OCI-LY1 (cell line): Measurements from ENCODE around the gene TMCC1.

Experiments used
- H2AFZ ChIP-seq: fragments of 200-600 bp; sonication (generic), shearing (Covaris generic); 2 replicates; pipeline ENCODE4 v1.6.0; 2014; ENCODE audit warnings: antibody characterized with exemption, mild to moderate bottlenecking, low read length
- H3F3A ChIP-seq: fragments of 200-600 bp; sonication (generic), shearing (Covaris generic); 2 replicates; pipeline ENCODE4 v1.6.0; 2014; ENCODE audit warnings: mild to moderate bottlenecking, antibody characterized with exemption, low read length, moderate library complexity; ENCODE audit not compliant: insufficient read depth
- H3K27ac ChIP-seq: fragments of 200-600 bp; sonication (generic); 2 replicates; pipeline ENCODE4 v1.5.1; 2014; ENCODE audit warnings: low read length, mixed run types, mild to moderate bottlenecking, low read depth; ENCODE audit not compliant: poor library complexity, severe bottlenecking
- H3K27me3 ChIP-seq: fragments of 200-600 bp; sonication (generic); 2 replicates; pipeline ENCODE4 v1.6.0; 2014; ENCODE audit warnings: antibody characterized with exemption, mild to moderate bottlenecking, low read length, moderate library complexity; ENCODE audit not compliant: insufficient read depth
- H3K36me3 ChIP-seq: fragments of 200-600 bp; sonication (generic); 2 replicates; pipeline ENCODE4 v1.6.1; 2014; ENCODE audit warnings: mild to moderate bottlenecking, antibody characterized with exemption, low read length, moderate library complexity, mixed read lengths; ENCODE audit not compliant: insufficient read depth
- H3K4me1 ChIP-seq: fragments of 200-600 bp; sonication (generic); 2 replicates; pipeline ENCODE4 v1.5.1; 2014; ENCODE audit warnings: mild to moderate bottlenecking, low read length, moderate library complexity; ENCODE audit not compliant: insufficient read depth, severe bottlenecking
- H3K4me2 ChIP-seq: fragments of 200-600 bp; sonication (generic), shearing (Covaris generic); 2 replicates; pipeline ENCODE4 v1.6.1; 2014; ENCODE audit warnings: low read length
- H3K4me3 ChIP-seq: fragments of 200-600 bp; sonication (generic); 2 replicates; pipeline ENCODE4 v1.5.1; 2014; ENCODE audit warnings: low read length, low read depth, mild to moderate bottlenecking, mixed read lengths; ENCODE audit not compliant: poor library complexity, severe bottlenecking
- H3K79me2 ChIP-seq: fragments of 200-600 bp; shearing (Covaris generic); 2 replicates; pipeline ENCODE4 v1.6.1; 2016; ENCODE audit warnings: mixed run types, low read length, mixed read lengths; ENCODE audit not compliant: insufficient read depth
- H3K9ac ChIP-seq: fragments of 200-600 bp; sonication (generic), shearing (Covaris generic); 2 replicates; pipeline ENCODE4 v1.6.1; 2014; ENCODE audit warnings: mild to moderate bottlenecking, low read length, mixed read lengths
- H3K9me2 ChIP-seq: fragments of 200-600 bp; sonication (generic), shearing (Covaris generic); 2 replicates; pipeline ENCODE4 v1.6.1; 2014; ENCODE audit warnings: low read depth, mild to moderate bottlenecking, low read length, mixed read lengths
- H3K9me3 ChIP-seq: fragments of 200-600 bp; shearing (Covaris generic); 2 replicates; pipeline ENCODE4 v1.6.1; 2014; ENCODE audit warnings: low read length, mixed read lengths
- H4K20me1 ChIP-seq: fragments of 200-600 bp; sonication (generic), shearing (Covaris generic); 2 replicates; pipeline ENCODE4 v1.6.0; 2016; ENCODE audit warnings: mild to moderate bottlenecking, low read length; ENCODE audit not compliant: insufficient read depth
- EZH2 ChIP-seq: fragments of 200-600 bp; sonication (generic), shearing (Covaris generic); IDR thresholded peaks from 2 replicates; pipeline ENCODE4 v1.8.0; 2017; ENCODE audit warnings: borderline replicate concordance, mixed run types, mild to moderate bottlenecking, antibody characterized with exemption, low read length, moderate library complexity, mixed read lengths
- TF ChIP-seq, protein P1 (sequence below): fragments of 200-600 bp; sonication (generic), shearing (Covaris generic); IDR thresholded peaks from 2 replicates; pipeline ENCODE4 v1.5.1; 2017; ENCODE audit warnings: mild to moderate bottlenecking, antibody characterized with exemption, low read length, moderate library complexity, mixed read lengths

TMCC1 gene

GRCh38 chr3:129616291-129616690 lies 277.2 kb downstream of the TMCC1 start:
- no peak overlapping the region for H3K4me3 ChIP-seq
- H3K9me3 ChIP-seq, result no peaks in the 10 kb centered on the region
- H3K4me2 ChIP-seq, result no peak overlapping the region
- no peak overlapping the region for H3K27ac ChIP-seq
- no peaks in the 10 kb centered on the region for H3K79me2 ChIP-seq
- no peaks in the 10 kb centered on the region for H3K9me2 ChIP-seq
- peaks cover 19% of the 10 kb centered on the region for H3K27me3 ChIP-seq
- TF ChIP-seq, protein P1, sequence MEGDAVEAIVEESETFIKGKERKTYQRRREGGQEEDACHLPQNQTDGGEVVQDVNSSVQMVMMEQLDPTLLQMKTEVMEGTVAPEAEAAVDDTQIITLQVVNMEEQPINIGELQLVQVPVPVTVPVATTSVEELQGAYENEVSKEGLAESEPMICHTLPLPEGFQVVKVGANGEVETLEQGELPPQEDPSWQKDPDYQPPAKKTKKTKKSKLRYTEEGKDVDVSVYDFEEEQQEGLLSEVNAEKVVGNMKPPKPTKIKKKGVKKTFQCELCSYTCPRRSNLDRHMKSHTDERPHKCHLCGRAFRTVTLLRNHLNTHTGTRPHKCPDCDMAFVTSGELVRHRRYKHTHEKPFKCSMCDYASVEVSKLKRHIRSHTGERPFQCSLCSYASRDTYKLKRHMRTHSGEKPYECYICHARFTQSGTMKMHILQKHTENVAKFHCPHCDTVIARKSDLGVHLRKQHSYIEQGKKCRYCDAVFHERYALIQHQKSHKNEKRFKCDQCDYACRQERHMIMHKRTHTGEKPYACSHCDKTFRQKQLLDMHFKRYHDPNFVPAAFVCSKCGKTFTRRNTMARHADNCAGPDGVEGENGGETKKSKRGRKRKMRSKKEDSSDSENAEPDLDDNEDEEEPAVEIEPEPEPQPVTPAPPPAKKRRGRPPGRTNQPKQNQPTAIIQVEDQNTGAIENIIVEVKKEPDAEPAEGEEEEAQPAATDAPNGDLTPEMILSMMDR, result no peak
- TF ChIP-seq EZH2, result no peak
- no peak overlapping the region for H2AFZ ChIP-seq
- no peaks in the 10 kb centered on the region for H3K36me3 ChIP-seq
- H3K9ac ChIP-seq, result no peak overlapping the region
- no peaks in the 10 kb centered on the region for H3F3A ChIP-seq
- no peaks in the 10 kb centered on the region for H4K20me1 ChIP-seq
- no peaks in the 10 kb centered on the region for H3K4me1 ChIP-seq

DNA sequence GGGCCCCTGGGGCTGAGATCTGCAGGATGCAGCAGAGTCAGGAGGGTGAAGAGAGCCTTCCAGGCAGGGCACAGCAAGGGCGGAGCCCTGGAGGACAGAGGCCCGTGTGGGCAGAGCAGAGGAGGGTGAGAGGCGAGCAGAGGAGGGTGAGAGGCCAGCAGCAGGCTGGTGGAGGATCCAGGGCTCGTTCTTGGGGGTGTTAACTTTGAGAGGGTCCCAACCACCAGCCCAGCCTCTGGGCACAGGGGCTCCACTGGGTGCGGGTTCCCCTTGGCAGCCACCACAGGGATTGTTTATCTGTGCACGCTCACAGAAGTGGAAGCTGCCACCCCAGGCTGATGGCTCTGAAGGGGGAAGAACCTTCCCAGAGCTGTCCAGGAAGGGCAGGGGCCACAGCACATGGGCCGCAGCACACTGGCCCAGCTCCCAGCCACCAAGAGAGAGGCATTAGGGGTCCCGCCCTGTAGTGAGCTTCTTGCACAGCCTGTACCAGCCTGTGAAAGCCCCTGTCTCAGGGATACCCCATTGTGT lies 277.7 kb downstream of the TMCC1 start:
- Histone ChIP-seq H3K4me3 (no peak overlapping the region), H3K27me3 (peaks cover 19% of the 10 kb centered on the region), H3K27ac (no peak overlapping the region), H3K9me3 (no peaks in the 10 kb centered on the region), H3K9me2 (no peaks in the 10 kb centered on the region), H3K79me2 (no peaks in the 10 kb centered on the region), H3K9ac (no peak overlapping the region), H2AFZ (no peak overlapping the region), H3F3A (no peaks in the 10 kb centered on the region), H3K4me1 (no peaks in the 10 kb centered on the region), H4K20me1 (no peaks in the 10 kb centered on the region), H3K4me2 (no peak overlapping the region), H3K36me3 (no peaks in the 10 kb centered on the region)
- no peak for TF ChIP-seq EZH2
- TF ChIP-seq, protein P1, result no peak

GRCh38 chr3:129614927-129615363 lies 278.6 kb downstream of the TMCC1 start:
- H3K9ac ChIP-seq, result no peak overlapping the region
- no peaks in the 10 kb centered on the region for H3F3A ChIP-seq
- H3K79me2 ChIP-seq, result no peaks in the 10 kb centered on the region
- no peaks in the 10 kb centered on the region for H3K9me2 ChIP-seq
- H3K9me3 ChIP-seq, result no peaks in the 10 kb centered on the region
- no peaks in the 10 kb centered on the region for H3K36me3 ChIP-seq
- H2AFZ ChIP-seq, result no peak overlapping the region
- H3K4me3 ChIP-seq, result no peak overlapping the region
- H3K27me3 ChIP-seq, result peaks cover 19% of the 10 kb centered on the region
- H3K4me2 ChIP-seq, result no peak overlapping the region
- no peak for TF ChIP-seq EZH2
- TF ChIP-seq, protein P1, result no peak
- H4K20me1 ChIP-seq, result no peaks in the 10 kb centered on the region
- H3K4me1 ChIP-seq, result no peaks in the 10 kb centered on the region
- H3K27ac ChIP-seq, result no peak overlapping the region
